ENCODE measurements around the gene AQR. TPM values are rescaled to one million over a fixed set of nuclear protein-coding genes. Genes with fewer than 3 reads are reported as not detected.

The AQR gene
- total and polyA plus RNA-seq, 2 of the 4 experiments (the other 2 are of a cell fraction), result 17.9 to 29.6 TPM

GRCh38 chr15:34900748-34901147 lies 68.8 kb downstream of the AQR start:
- BruUV-seq (replicated peaks), result no TSS peak
- no peak for DNase-seq

More at GRCh38 chr15:34900748-34901147, 68.8 kb downstream of the AQR start:
- Histone ChIP-seq H3K18ac (ENCODE audit: low read depth, low read length) (no peak overlapping the region), H3K4ac (ENCODE audit: low read depth, low read length) (no peak overlapping the region), H3K23ac (ENCODE audit: low read depth, low read length) (no peak overlapping the region), H3K9ac (ENCODE audit: low read depth, low read length) (no peak overlapping the region), H2BK120ac (ENCODE audit: low read depth, low read length) (no peak overlapping the region), H2AK5ac (ENCODE audit: low read depth, low read length) (no peak overlapping the region), H3K4me1 (ENCODE audit: control insufficient read depth, insufficient read depth, low read length) (no peaks in the 10 kb centered on the region), H4K5ac (ENCODE audit: low read depth, low read length) (no peak overlapping the region), H3K79me1 (ENCODE audit: low read depth in 1 of 2, low read length in 2 of 2) (no peaks in the 10 kb centered on the region; a peak in 1 of 4 replicates), H3K36me3 (ENCODE audit: control insufficient read depth, insufficient read depth, low read length) (peaks cover 13% of the 10 kb centered on the region), H3K9me3 (ENCODE audit: control insufficient read depth, insufficient read depth, low read length) (no peaks in the 10 kb centered on the region), H3K56ac (ENCODE audit: extremely low read depth, insufficient read depth, low read length) (no peak overlapping the region), H4K8ac (ENCODE audit: low read depth in 2 of 2, low read length in 2 of 2) (no peak overlapping the region), H3K27ac (ENCODE audit: insufficient read depth, low read length) (no peak overlapping the region), H2BK5ac (ENCODE audit: low read depth, low read length, poor library complexity, severe bottlenecking) (no peak overlapping the region), H3K27me3 (ENCODE audit: control insufficient read depth, insufficient read depth, low read length) (no peaks in the 10 kb centered on the region), H4K20me1 (ENCODE audit: insufficient read depth, low read length) (no peaks in the 10 kb centered on the region), H2BK15ac (ENCODE audit: low read depth, low read length) (no peak overlapping the region), H3K4me3 (ENCODE audit: insufficient read depth, low read depth, low read length) (no peak overlapping the region), H2AFZ (replicated peaks; ENCODE audit: low read length, poor library complexity) (no peak overlapping the region), H3K9me1 (ENCODE audit: insufficient read depth, low read length) (no peaks in the 10 kb centered on the region), H2BK20ac (ENCODE audit: low read depth, low read length) (no peak overlapping the region), H4K91ac (ENCODE audit: insufficient read depth, low read depth, low read length) (no peak overlapping the region), H2AK9ac (replicated peaks; ENCODE audit: low read depth, low read length, poor library complexity) (no peak overlapping the region), H3K14ac (replicated peaks; ENCODE audit: low read depth, low read length) (no peak overlapping the region), H3K4me2 (ENCODE audit: low read depth, low read length) (no peak overlapping the region)
- TF ChIP-seq FOS (IDR thresholded peaks at IDR 0.05; ENCODE audit: low read depth, low read length) (no peak), CEBPB (IDR thresholded peaks at IDR 0.05; ENCODE audit: low read depth, low read length) (no peak), NFE2L2 (IDR thresholded peaks at IDR 0.05; ENCODE audit: low read depth, low read length) (no peak), ELK1 (IDR thresholded peaks at IDR 0.05; ENCODE audit: borderline replicate concordance, low read depth, low read length) (no peak)
- intact Hi-C loops (cut with micrococcal nuclease) (no loop called here), dilution Hi-C loops (cut with HindIII; ENCODE audit: low sequenced_read_pairs, unreplicated experiment) (no loop called here), in situ Hi-C loops (cut with MboI; ENCODE audit: low sequenced_read_pairs) (no loop called here)
- no peak for ATAC-seq (ENCODE audit: low read depth)
- POLR2A ChIA-PET (ENCODE audit: unreplicated experiment), result no interaction called here
- CTCF ChIA-PET, result no interaction called here
- 60% methylated on average over 2 of the region's 7 CpGs; no CpG with 5 or more reads in 1 of the 2 experiments for WGBS, 2 experiments (ENCODE audit: extremely low coverage in 2 of 2, insufficient read length in 1 of 2)

Measured in IMR-90 (cell line).